Bronchial epithelial cell (primary cell): Measurements from ENCODE around the gene TCHH. TPM values are rescaled to one million over a fixed set of nuclear protein-coding genes. Genes with fewer than 3 reads are reported as not detected.

Experiments used
- DNase-seq: peaks from one replicate; pipeline ENCODE4 v3.0.0-alpha.2; 2010; ENCODE audit warnings: low read depth
- FAIRE-seq: peaks from 2 replicates; lab custom pipeline; 2011; peaks lifted over from hg19 to GRCh38; lab: Jason Lieb, UNC
- H3K27me3 ChIP-seq: 2 replicates; pipeline ENCODE4 v1.5.1; 2011; ENCODE audit warnings: low read length; ENCODE audit not compliant: control insufficient read depth, insufficient read depth
- H3K36me3 ChIP-seq: 2 replicates; pipeline ENCODE4 v1.5.1; 2011; ENCODE audit warnings: low read length; ENCODE audit not compliant: control insufficient read depth, insufficient read depth
- H3K4me3 ChIP-seq: 2 replicates; pipeline ENCODE4 v1.5.1; 2011; ENCODE audit warnings: mild to moderate bottlenecking, low read depth, low read length, control low read depth
- total RNA-seq: library from RNA; depleted of rRNA; stranded (reverse); fragments of >200 nt; gene quantifications from 2 replicates; pipeline ENCODE4 v1.2.1, GENCODE V29; 2014
- TF ChIP-seq, protein P1 (sequence below): IDR thresholded peaks from 2 replicates; pipeline ENCODE4 v1.5.1; 2011; ENCODE audit warnings: mild to moderate bottlenecking, moderate library complexity, low read length, control low read depth, inconsistent platforms; ENCODE audit not compliant: insufficient read depth, severe bottlenecking

The TCHH gene
- total RNA-seq, 1 donor from 2014 or later, result under 0.01 TPM

GRCh38 chr1:152067929-152068328, 47.3 kb downstream of the TCHH start:
- Histone ChIP-seq H3K4me3 (no peak overlapping the region), H3K27me3 (peaks cover 5% of the 10 kb centered on the region), H3K36me3 (no peaks in the 10 kb centered on the region)
- no peak for DNase-seq
- FAIRE-seq, result no peak
- TF ChIP-seq, protein P1, sequence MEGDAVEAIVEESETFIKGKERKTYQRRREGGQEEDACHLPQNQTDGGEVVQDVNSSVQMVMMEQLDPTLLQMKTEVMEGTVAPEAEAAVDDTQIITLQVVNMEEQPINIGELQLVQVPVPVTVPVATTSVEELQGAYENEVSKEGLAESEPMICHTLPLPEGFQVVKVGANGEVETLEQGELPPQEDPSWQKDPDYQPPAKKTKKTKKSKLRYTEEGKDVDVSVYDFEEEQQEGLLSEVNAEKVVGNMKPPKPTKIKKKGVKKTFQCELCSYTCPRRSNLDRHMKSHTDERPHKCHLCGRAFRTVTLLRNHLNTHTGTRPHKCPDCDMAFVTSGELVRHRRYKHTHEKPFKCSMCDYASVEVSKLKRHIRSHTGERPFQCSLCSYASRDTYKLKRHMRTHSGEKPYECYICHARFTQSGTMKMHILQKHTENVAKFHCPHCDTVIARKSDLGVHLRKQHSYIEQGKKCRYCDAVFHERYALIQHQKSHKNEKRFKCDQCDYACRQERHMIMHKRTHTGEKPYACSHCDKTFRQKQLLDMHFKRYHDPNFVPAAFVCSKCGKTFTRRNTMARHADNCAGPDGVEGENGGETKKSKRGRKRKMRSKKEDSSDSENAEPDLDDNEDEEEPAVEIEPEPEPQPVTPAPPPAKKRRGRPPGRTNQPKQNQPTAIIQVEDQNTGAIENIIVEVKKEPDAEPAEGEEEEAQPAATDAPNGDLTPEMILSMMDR, result no peak

GRCh38 chr1:152067150-152067549, 48.1 kb downstream of the TCHH start:
- peaks cover 5% of the 10 kb centered on the region for H3K27me3 ChIP-seq
- no peak overlapping the region for H3K4me3 ChIP-seq
- FAIRE-seq, result no peak
- TF ChIP-seq, protein P1, result no peak
- H3K36me3 ChIP-seq, result no peaks in the 10 kb centered on the region
- DNase-seq, result no peak

- DNase-seq (no peak), FAIRE-seq (peak; percentile 13)
- Histone ChIP-seq H3K27me3 (peaks cover 9% of the 10 kb centered on the region), H3K36me3 (no peaks in the 10 kb centered on the region), H3K4me3 (no peak overlapping the region)
- TF ChIP-seq, protein P1, result no peak
Measured at GRCh38 chr1:152061952-152062351, 53.3 kb downstream of the TCHH start.

Other genes starting within 250 kb of the TCHH start
- 6.7 and 9.7 TPM in 2 replicates for gene THEM4, start 205.9 kb downstream of the TCHH start, total RNA-seq
- 120 and 212 TPM in 2 replicates for gene S100A10, start 121.6 kb downstream of the TCHH start, total RNA-seq
- gene S100A11, start 78.4 kb downstream of the TCHH start, total RNA-seq, result 58.7 and 151 TPM in 2 replicates
- gene TCHHL1, start 26.4 kb downstream of the TCHH start, total RNA-seq, result not detected in 2 replicates
- 0.53 and 2.9 TPM in 2 replicates for gene RPTN, start 43.8 kb upstream of the TCHH start, total RNA-seq
- under 0.01 and 0.26 TPM in 2 replicates for gene HRNR, start 108.7 kb upstream of the TCHH start, total RNA-seq
- 0.26 and 4.0 TPM in 2 replicates for gene FLG, start 209.8 kb upstream of the TCHH start, total RNA-seq
- gene FLG2, start 244.6 kb upstream of the TCHH start, total RNA-seq, result under 0.01 TPM in 2 replicates